ENCODE measurements around the gene NTHL1. TPM values are rescaled to one million over a fixed set of nuclear protein-coding genes. Genes with fewer than 3 reads are reported as not detected.

NTHL1 gene
- total and polyA plus RNA-seq, 2 of the 13 experiments (the other 11 are each of a cell fraction or from before 2014, with no cell fraction given), result 47.5 to 64.9 TPM

DNA sequence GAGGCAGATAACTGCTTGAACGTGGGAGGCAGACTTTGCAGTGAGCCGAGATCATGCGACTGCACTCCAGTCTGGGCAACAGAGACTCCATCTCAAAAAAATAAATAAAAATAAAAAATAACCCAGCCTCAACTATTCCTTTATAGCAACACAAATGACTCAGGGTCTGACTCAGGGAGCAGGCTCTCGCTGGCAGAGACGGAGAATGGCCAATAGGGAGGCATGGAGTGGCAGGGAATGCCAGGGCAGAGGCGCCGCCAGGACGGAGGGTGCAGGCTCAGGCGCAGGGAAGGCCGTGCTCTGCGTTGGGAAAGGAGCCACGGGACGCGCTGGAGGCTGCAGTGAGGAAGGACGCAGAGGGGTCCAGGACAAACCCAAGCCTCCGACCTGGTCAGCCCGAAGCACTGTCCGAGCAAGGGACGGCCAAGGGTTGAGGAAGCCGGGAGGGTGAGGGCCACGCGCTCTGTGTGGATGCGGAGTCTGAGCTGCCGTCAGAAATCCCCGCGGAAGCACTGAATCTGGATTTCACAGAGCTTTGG lies 47.8 kb upstream of the NTHL1 start:
- FAIRE-seq (no peak), ATAC-seq (no peak), DNase-seq (ENCODE audit: low spot score) (no peak)
- no peak overlapping the region for H3K4me2 ChIP-seq (ENCODE audit: low read depth, low read length)
- peaks cover 7 to 25% of the 10 kb centered on the region in 2 experiments; a peak in 4 of 5 replicates for H3K36me3 ChIP-seq (replicated peaks in 1 of 2; ENCODE audit: control insufficient read depth in 1 of 2, insufficient read depth in 2 of 2, low read length in 2 of 2)
- no peaks in the 10 kb centered on the region for H3K79me2 ChIP-seq (ENCODE audit: insufficient read depth, low read length)
- no peak overlapping the region for H3K27ac ChIP-seq (ENCODE audit: extremely low read length, insufficient read depth, low read length)
- H3K9ac ChIP-seq (ENCODE audit: insufficient read depth, low read depth, low read length), result no peak overlapping the region
- no peaks in the 10 kb centered on the region for H4K20me1 ChIP-seq (ENCODE audit: insufficient read depth, low read length)
- no peak overlapping the region for H2AFZ ChIP-seq (ENCODE audit: low read length)
- in situ Hi-C loops (cut with HindIII; ENCODE audit: extremely low pct_ligation_motif_present, low pct_unique_long_range_greater_than_20kb), result no loop called here
- 96% methylated on average over 26 of the region's 26 CpGs for WGBS (ENCODE audit: low lambda C conversion rate)
- no peaks in the 10 kb centered on the region for H3K4me1 ChIP-seq (ENCODE audit: insufficient read depth, low read length)
- intact Hi-C loops (cut with micrococcal nuclease; ENCODE audit: unreplicated experiment), result no loop called here
- TF ChIP-seq FOXO1 (CRISPR knock-in tag; IDR thresholded peaks at IDR 0.05), result no peak
- no peak for TF ChIP-seq GTF3A (CRISPR knock-in tag; conservative IDR thresholded peaks at IDR 0.05)
- TF ChIP-seq ZNF382 (CRISPR knock-in tag; IDR thresholded peaks at IDR 0.05; ENCODE audit: borderline replicate concordance), result no peak
- TF ChIP-seq, protein P1, sequence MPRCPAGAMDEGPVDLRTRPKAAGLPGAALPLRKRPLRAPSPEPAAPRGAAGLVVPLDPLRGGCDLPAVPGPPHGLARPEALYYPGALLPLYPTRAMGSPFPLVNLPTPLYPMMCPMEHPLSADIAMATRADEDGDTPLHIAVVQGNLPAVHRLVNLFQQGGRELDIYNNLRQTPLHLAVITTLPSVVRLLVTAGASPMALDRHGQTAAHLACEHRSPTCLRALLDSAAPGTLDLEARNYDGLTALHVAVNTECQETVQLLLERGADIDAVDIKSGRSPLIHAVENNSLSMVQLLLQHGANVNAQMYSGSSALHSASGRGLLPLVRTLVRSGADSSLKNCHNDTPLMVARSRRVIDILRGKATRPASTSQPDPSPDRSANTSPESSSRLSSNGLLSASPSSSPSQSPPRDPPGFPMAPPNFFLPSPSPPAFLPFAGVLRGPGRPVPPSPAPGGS (CRISPR knock-in tag; IDR thresholded peaks at IDR 0.05), result no peak
- TF ChIP-seq ZSCAN30 (CRISPR knock-in tag; IDR thresholded peaks at IDR 0.05), result no peak
- no peak for TF ChIP-seq ZNF747 (CRISPR knock-in tag; IDR thresholded peaks at IDR 0.05; ENCODE audit: borderline replicate concordance)
- TF ChIP-seq, protein P2, sequence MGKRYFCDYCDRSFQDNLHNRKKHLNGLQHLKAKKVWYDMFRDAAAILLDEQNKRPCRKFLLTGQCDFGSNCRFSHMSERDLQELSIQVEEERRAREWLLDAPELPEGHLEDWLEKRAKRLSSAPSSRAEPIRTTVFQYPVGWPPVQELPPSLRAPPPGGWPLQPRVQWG (CRISPR knock-in tag; IDR thresholded peaks at IDR 0.05; ENCODE audit: borderline replicate concordance, low read depth), result no peak
- TF ChIP-seq SALL1 (CRISPR knock-in tag; IDR thresholded peaks at IDR 0.05), result no peak
- TF ChIP-seq RNF2 (conservative IDR thresholded peaks at IDR 0.05; ENCODE audit: low read depth), result no peak
- TF ChIP-seq, protein P3, sequence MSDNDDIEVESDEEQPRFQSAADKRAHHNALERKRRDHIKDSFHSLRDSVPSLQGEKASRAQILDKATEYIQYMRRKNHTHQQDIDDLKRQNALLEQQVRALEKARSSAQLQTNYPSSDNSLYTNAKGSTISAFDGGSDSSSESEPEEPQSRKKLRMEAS (IDR thresholded peaks at IDR 0.05), result no peak
- TF ChIP-seq RBAK (CRISPR knock-in tag; IDR thresholded peaks at IDR 0.05), result no peak
- no peak for TF ChIP-seq ZMYM2 (CRISPR knock-in tag; IDR thresholded peaks at IDR 0.05)
- TF ChIP-seq, protein P4, sequence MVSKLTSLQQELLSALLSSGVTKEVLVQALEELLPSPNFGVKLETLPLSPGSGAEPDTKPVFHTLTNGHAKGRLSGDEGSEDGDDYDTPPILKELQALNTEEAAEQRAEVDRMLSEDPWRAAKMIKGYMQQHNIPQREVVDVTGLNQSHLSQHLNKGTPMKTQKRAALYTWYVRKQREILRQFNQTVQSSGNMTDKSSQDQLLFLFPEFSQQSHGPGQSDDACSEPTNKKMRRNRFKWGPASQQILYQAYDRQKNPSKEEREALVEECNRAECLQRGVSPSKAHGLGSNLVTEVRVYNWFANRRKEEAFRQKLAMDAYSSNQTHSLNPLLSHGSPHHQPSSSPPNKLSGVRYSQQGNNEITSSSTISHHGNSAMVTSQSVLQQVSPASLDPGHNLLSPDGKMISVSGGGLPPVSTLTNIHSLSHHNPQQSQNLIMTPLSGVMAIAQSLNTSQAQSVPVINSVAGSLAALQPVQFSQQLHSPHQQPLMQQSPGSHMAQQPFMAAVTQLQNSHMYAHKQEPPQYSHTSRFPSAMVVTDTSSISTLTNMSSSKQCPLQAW (CRISPR knock-in tag; IDR thresholded peaks at IDR 0.05), result no peak
- TF ChIP-seq ZFP1 (CRISPR knock-in tag; IDR thresholded peaks at IDR 0.05), result no peak
- TF ChIP-seq, protein P5, sequence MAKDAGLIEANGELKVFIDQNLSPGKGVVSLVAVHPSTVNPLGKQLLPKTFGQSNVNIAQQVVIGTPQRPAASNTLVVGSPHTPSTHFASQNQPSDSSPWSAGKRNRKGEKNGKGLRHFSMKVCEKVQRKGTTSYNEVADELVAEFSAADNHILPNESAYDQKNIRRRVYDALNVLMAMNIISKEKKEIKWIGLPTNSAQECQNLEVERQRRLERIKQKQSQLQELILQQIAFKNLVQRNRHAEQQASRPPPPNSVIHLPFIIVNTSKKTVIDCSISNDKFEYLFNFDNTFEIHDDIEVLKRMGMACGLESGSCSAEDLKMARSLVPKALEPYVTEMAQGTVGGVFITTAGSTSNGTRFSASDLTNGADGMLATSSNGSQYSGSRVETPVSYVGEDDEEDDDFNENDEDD (CRISPR knock-in tag; IDR thresholded peaks at IDR 0.05; ENCODE audit: borderline replicate concordance), result no peak
- TF ChIP-seq ZNF562 (CRISPR knock-in tag; IDR thresholded peaks at IDR 0.05; ENCODE audit: borderline replicate concordance), result no peak
- TF ChIP-seq ZNF205 (CRISPR knock-in tag; IDR thresholded peaks at IDR 0.05), result no peak
- no peak for TF ChIP-seq JUN (CRISPR knock-in tag; IDR thresholded peaks at IDR 0.05)
- TF ChIP-seq MIER2 (CRISPR knock-in tag; IDR thresholded peaks at IDR 0.05), result no peak
- CTCF ChIA-PET (ENCODE audit: low intra/inter-chr PET ratio, low total read pairs), result no interaction called here
- no TSS peak for BruUV-seq (replicated peaks)
- no peak overlapping the region for H3K4me3 ChIP-seq (replicated peaks in 1 of 3; ENCODE audit: insufficient read depth in 1 of 3, low read depth in 2 of 3, low read length in 3 of 3)
- H3K9me3 ChIP-seq (ENCODE audit: low read length), result no peaks in the 10 kb centered on the region
- POLR2A ChIA-PET, result no interaction called here
- H3K27me3 ChIP-seq (ENCODE audit: control insufficient read depth in 1 of 2, insufficient read depth in 2 of 2, low read length in 2 of 2), result no peaks in the 10 kb centered on the region
